ENCODE results near the gene MCM9.

MCM9 gene

DNA sequence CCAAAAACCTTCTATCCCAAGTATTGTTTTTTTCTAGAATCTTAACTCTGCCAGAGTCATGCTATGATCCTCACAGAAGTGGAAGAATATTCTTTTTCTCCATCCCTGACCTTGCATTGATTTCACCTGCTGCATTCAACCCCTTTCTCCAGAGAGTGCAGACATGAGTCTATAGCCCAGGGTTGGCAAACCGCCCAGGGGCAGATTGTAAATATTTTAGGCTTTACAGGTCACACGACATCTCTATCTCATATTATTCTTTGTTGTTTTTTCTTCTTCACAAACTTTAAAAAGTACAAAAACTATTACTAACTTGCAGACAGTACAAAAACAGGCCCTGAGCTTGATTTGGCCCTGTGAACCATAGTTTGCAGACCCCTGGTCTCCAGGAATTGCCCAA lies 153.1 kb downstream of the MCM9 start:
- no peaks in the 10 kb centered on the region for H3K9me3 ChIP-seq (ENCODE audit: control insufficient read depth in 1 of 2, low read length in 2 of 2)
- no peaks in the 10 kb centered on the region for H3K36me3 ChIP-seq (ENCODE audit: control insufficient read depth in 1 of 2, insufficient read depth in 2 of 2, low read length in 2 of 2)
- no peak overlapping the region for H3K27ac ChIP-seq (ENCODE audit: low read depth, low read length)
- no peaks in the 10 kb centered on the region for H3K27me3 ChIP-seq (ENCODE audit: control insufficient read depth in 1 of 2, insufficient read depth in 2 of 2, low read length in 2 of 2)
- no peaks in the 10 kb centered on the region for H3K4me1 ChIP-seq (ENCODE audit: control insufficient read depth in 1 of 2, insufficient read depth in 2 of 2, low read length in 2 of 2)
- H3K4me3 ChIP-seq (ENCODE audit: low read depth in 1 of 2, low read length in 2 of 2), result no peak overlapping the region
- no peak overlapping the region for H3K9ac ChIP-seq (ENCODE audit: low read depth in 1 of 2, low read length in 2 of 2)

DNA sequence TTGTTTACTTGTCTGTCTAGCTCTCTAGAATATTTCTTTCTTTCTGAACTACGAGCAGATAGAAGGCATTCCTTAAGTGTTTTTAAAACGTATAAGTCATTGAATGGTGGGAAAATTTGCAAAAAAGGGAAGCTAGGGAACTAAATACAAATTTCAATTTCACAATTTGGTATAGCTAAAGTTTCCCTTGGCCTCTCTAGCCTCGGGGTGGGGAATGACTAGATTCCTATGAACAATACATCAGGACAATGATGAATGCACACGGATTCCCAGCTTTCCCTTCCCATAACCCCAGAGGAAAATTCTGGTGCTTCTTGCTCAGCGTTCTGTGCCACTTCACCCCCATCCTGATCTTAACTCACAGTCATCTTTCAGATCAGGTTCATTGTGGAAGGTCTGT lies 154.3 kb downstream of the MCM9 start:
- H3K9me3 ChIP-seq (ENCODE audit: control insufficient read depth in 1 of 2, low read length in 2 of 2), result no peaks in the 10 kb centered on the region
- H3K27me3 ChIP-seq (ENCODE audit: control insufficient read depth in 1 of 2, insufficient read depth in 2 of 2, low read length in 2 of 2), result no peaks in the 10 kb centered on the region
- no peaks in the 10 kb centered on the region for H3K36me3 ChIP-seq (ENCODE audit: control insufficient read depth in 1 of 2, insufficient read depth in 2 of 2, low read length in 2 of 2)
- H3K9ac ChIP-seq (ENCODE audit: low read depth in 1 of 2, low read length in 2 of 2), result no peak overlapping the region
- H3K4me3 ChIP-seq (ENCODE audit: low read depth in 1 of 2, low read length in 2 of 2), result no peak overlapping the region
- H3K4me1 ChIP-seq (ENCODE audit: control insufficient read depth in 1 of 2, insufficient read depth in 2 of 2, low read length in 2 of 2), result no peaks in the 10 kb centered on the region
- H3K27ac ChIP-seq (ENCODE audit: low read depth, low read length), result no peak overlapping the region

DNA sequence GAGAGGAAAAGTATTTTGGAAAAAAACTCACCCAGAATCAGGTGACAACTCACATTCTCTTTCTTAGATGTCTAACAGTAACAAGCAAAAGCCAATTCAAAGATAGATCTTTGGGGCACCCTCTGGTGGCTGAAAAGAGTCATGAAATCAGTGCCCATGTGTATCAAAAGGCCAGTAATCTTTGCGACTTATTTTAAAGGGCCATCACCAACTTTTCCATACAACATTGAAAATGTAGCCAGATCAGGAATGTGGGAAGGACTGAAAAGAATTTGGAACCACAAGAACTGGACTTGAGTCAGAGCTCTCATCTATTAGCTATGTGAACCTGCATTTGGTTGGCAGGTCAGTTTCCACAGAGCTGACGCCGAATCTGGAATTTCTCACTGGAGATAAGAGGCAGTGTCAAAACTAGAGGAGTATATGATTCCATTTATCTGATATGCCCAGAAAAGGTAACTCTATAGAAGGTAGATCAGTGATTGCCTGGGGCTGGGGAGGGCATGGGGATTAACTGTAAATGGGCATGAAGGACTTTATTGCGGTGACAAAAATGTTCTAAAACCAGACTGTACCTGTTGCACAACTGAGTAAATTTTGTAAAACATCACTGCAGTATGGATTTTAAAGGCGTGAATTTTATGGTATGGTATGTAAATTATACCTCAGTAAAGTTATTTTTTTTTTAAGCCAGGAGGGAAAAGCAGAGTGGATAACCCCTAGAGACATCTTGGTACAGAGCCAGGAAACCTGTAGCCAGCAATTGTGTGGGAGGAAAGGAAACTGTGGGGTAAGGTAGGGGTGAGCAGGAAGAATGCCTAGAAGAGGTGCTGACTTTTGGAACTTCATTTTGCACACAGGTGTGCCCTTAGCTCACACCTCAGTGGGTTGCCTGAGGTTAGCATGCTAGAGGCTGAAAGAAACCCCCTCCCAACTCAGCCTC lies 158.1 kb downstream of the MCM9 start:
- no peak overlapping the region for H3K9ac ChIP-seq (ENCODE audit: low read depth in 1 of 2, low read length in 2 of 2)
- no peak overlapping the region for H3K4me3 ChIP-seq (ENCODE audit: low read depth in 1 of 2, low read length in 2 of 2)

GRCh38 chr6:118775381-118775780 lies 159.6 kb downstream of the MCM9 start:
- H3K27ac ChIP-seq (ENCODE audit: low read depth, low read length), result no peak overlapping the region
- H3K9ac ChIP-seq (ENCODE audit: low read depth in 1 of 2, low read length in 2 of 2), result no peak overlapping the region
- no peaks in the 10 kb centered on the region for H3K36me3 ChIP-seq (ENCODE audit: control insufficient read depth in 1 of 2, insufficient read depth in 2 of 2, low read length in 2 of 2)

More for the DNA sequence above, 158.1 kb downstream of the MCM9 start:
- no peaks in the 10 kb centered on the region for H3K27me3 ChIP-seq (ENCODE audit: control insufficient read depth in 1 of 2, insufficient read depth in 2 of 2, low read length in 2 of 2)
- no peak overlapping the region for H3K27ac ChIP-seq (ENCODE audit: low read depth, low read length)
- H3K9me3 ChIP-seq (ENCODE audit: control insufficient read depth in 1 of 2, low read length in 2 of 2), result no peaks in the 10 kb centered on the region
- no peaks in the 10 kb centered on the region for H3K4me1 ChIP-seq (ENCODE audit: control insufficient read depth in 1 of 2, insufficient read depth in 2 of 2, low read length in 2 of 2)
- no peaks in the 10 kb centered on the region for H3K36me3 ChIP-seq (ENCODE audit: control insufficient read depth in 1 of 2, insufficient read depth in 2 of 2, low read length in 2 of 2)

GRCh38 chr6:118774581-118774980 lies 160.4 kb downstream of the MCM9 start:
- no peaks in the 10 kb centered on the region for H3K27me3 ChIP-seq (ENCODE audit: control insufficient read depth in 1 of 2, insufficient read depth in 2 of 2, low read length in 2 of 2)
- H3K9ac ChIP-seq (ENCODE audit: low read depth in 1 of 2, low read length in 2 of 2), result no peak overlapping the region
- no peaks in the 10 kb centered on the region for H3K4me1 ChIP-seq (ENCODE audit: control insufficient read depth in 1 of 2, insufficient read depth in 2 of 2, low read length in 2 of 2)
- H3K36me3 ChIP-seq (ENCODE audit: control insufficient read depth in 1 of 2, insufficient read depth in 2 of 2, low read length in 2 of 2), result no peaks in the 10 kb centered on the region
- H3K9me3 ChIP-seq (ENCODE audit: control insufficient read depth in 1 of 2, low read length in 2 of 2), result no peaks in the 10 kb centered on the region
- H3K4me3 ChIP-seq (ENCODE audit: low read depth in 1 of 2, low read length in 2 of 2), result no peak overlapping the region
- H3K27ac ChIP-seq (ENCODE audit: low read depth, low read length), result no peak overlapping the region

More at GRCh38 chr6:118775381-118775780, 159.6 kb downstream of the MCM9 start:
- H3K4me1 ChIP-seq (ENCODE audit: control insufficient read depth in 1 of 2, insufficient read depth in 2 of 2, low read length in 2 of 2), result no peaks in the 10 kb centered on the region
- H3K4me3 ChIP-seq (ENCODE audit: low read depth in 1 of 2, low read length in 2 of 2), result no peak overlapping the region
- no peaks in the 10 kb centered on the region for H3K27me3 ChIP-seq (ENCODE audit: control insufficient read depth in 1 of 2, insufficient read depth in 2 of 2, low read length in 2 of 2)
- no peaks in the 10 kb centered on the region for H3K9me3 ChIP-seq (ENCODE audit: control insufficient read depth in 1 of 2, low read length in 2 of 2)

GRCh38 chr6:118772886-118773285 lies 162.1 kb downstream of the MCM9 start:
- Histone ChIP-seq H3K4me1 (ENCODE audit: control insufficient read depth in 1 of 2, insufficient read depth in 2 of 2, low read length in 2 of 2) (no peaks in the 10 kb centered on the region), H3K9me3 (ENCODE audit: control insufficient read depth in 1 of 2, low read length in 2 of 2) (no peaks in the 10 kb centered on the region), H3K27ac (ENCODE audit: low read depth, low read length) (no peak overlapping the region), H3K9ac (ENCODE audit: low read depth in 1 of 2, low read length in 2 of 2) (no peak overlapping the region), H3K27me3 (ENCODE audit: control insufficient read depth in 1 of 2, insufficient read depth in 2 of 2, low read length in 2 of 2) (no peaks in the 10 kb centered on the region), H3K4me3 (ENCODE audit: low read depth in 1 of 2, low read length in 2 of 2) (no peak overlapping the region), H3K36me3 (ENCODE audit: control insufficient read depth in 1 of 2, insufficient read depth in 2 of 2, low read length in 2 of 2) (no peaks in the 10 kb centered on the region)

- no peak overlapping the region for H3K9ac ChIP-seq (ENCODE audit: low read depth in 1 of 2, low read length in 2 of 2)
- no peak overlapping the region for H3K27ac ChIP-seq (ENCODE audit: low read depth, low read length)
- no peaks in the 10 kb centered on the region for H3K36me3 ChIP-seq (ENCODE audit: control insufficient read depth in 1 of 2, insufficient read depth in 2 of 2, low read length in 2 of 2)
- no peak overlapping the region for H3K4me3 ChIP-seq (ENCODE audit: low read depth in 1 of 2, low read length in 2 of 2)
- H3K4me1 ChIP-seq (ENCODE audit: control insufficient read depth in 1 of 2, insufficient read depth in 2 of 2, low read length in 2 of 2), result no peaks in the 10 kb centered on the region
- no peaks in the 10 kb centered on the region for H3K9me3 ChIP-seq (ENCODE audit: control insufficient read depth in 1 of 2, low read length in 2 of 2)
- no peaks in the 10 kb centered on the region for H3K27me3 ChIP-seq (ENCODE audit: control insufficient read depth in 1 of 2, insufficient read depth in 2 of 2, low read length in 2 of 2)
Observed at GRCh38 chr6:118771253-118771652, 163.7 kb downstream of the MCM9 start.

- H3K9me3 ChIP-seq (ENCODE audit: control insufficient read depth in 1 of 2, low read length in 2 of 2), result no peaks in the 10 kb centered on the region
- no peaks in the 10 kb centered on the region for H3K36me3 ChIP-seq (ENCODE audit: control insufficient read depth in 1 of 2, insufficient read depth in 2 of 2, low read length in 2 of 2)
- H3K4me3 ChIP-seq (ENCODE audit: low read depth in 1 of 2, low read length in 2 of 2), result no peak overlapping the region
- no peak overlapping the region for H3K27ac ChIP-seq (ENCODE audit: low read depth, low read length)
- no peaks in the 10 kb centered on the region for H3K4me1 ChIP-seq (ENCODE audit: control insufficient read depth in 1 of 2, insufficient read depth in 2 of 2, low read length in 2 of 2)
- H3K9ac ChIP-seq (ENCODE audit: low read depth in 1 of 2, low read length in 2 of 2), result no peak overlapping the region
- no peaks in the 10 kb centered on the region for H3K27me3 ChIP-seq (ENCODE audit: control insufficient read depth in 1 of 2, insufficient read depth in 2 of 2, low read length in 2 of 2)
Observed at GRCh38 chr6:118770835-118771234, 164.1 kb downstream of the MCM9 start.

DNA sequence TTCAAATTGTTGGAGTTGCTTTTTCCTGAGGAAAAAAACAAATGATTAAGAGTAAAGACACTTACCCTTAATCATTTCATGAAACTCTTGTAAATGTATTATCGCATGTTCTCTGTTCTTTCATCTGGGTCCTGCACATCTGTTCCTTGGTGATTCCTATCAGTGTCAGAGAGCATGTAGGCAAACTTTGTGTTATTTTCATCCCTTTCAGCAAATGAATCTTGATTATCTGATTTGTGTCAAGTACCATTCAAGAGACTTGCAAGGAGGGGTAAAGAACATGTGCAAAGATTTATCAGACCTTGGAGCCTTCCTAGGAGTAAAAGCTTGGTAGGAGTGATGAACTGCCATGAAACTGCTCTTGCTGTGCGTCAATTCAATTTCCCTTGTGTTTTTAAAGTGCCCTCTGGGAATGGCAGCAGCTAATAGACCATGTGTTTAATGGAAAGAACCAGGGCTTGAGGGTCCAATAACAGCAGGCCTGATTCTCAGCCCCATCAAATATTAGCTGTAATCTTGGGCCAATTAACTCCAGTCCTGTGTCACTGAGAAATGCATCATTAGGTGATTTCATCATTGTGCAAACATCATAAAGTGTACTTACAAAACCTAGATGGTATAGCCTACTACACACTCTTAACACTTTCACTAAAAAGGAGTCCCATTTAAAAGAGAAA lies 164.7 kb downstream of the MCM9 start:
- Histone ChIP-seq H3K4me1 (ENCODE audit: control insufficient read depth in 1 of 2, insufficient read depth in 2 of 2, low read length in 2 of 2) (no peaks in the 10 kb centered on the region), H3K27me3 (ENCODE audit: control insufficient read depth in 1 of 2, insufficient read depth in 2 of 2, low read length in 2 of 2) (no peaks in the 10 kb centered on the region), H3K9me3 (ENCODE audit: control insufficient read depth in 1 of 2, low read length in 2 of 2) (no peaks in the 10 kb centered on the region), H3K4me3 (ENCODE audit: low read depth in 1 of 2, low read length in 2 of 2) (no peak overlapping the region), H3K9ac (ENCODE audit: low read depth in 1 of 2, low read length in 2 of 2) (no peak overlapping the region), H3K27ac (ENCODE audit: low read depth, low read length) (no peak overlapping the region), H3K36me3 (ENCODE audit: control insufficient read depth in 1 of 2, insufficient read depth in 2 of 2, low read length in 2 of 2) (no peaks in the 10 kb centered on the region)

DNA sequence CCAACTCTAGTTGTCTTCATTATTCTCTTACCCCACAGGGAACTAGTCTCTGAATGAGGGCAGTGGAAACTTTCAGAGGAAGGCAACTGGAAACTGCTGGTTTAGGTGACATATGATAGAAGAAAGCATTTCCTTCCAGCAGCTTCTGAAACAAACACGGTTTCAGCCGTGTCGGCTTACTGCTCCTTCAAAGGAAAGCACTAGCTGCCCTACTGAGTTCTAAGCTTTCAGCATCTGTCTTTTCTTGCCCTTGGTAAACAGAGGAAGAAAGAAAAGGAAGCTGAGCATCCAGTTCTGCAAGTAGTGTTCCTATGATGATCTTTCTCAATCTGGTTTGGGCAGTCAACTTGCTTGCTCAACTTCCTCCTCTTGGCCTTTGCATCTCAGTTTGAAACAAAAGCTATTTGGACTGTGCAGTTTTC lies 166.0 kb downstream of the MCM9 start:
- Histone ChIP-seq H3K9ac (ENCODE audit: low read depth in 1 of 2, low read length in 2 of 2) (no peak overlapping the region), H3K4me1 (ENCODE audit: control insufficient read depth in 1 of 2, insufficient read depth in 2 of 2, low read length in 2 of 2) (no peaks in the 10 kb centered on the region), H3K27me3 (ENCODE audit: control insufficient read depth in 1 of 2, insufficient read depth in 2 of 2, low read length in 2 of 2) (no peaks in the 10 kb centered on the region), H3K27ac (ENCODE audit: low read depth, low read length) (no peak overlapping the region), H3K9me3 (ENCODE audit: control insufficient read depth in 1 of 2, low read length in 2 of 2) (no peaks in the 10 kb centered on the region), H3K4me3 (ENCODE audit: low read depth in 1 of 2, low read length in 2 of 2) (no peak overlapping the region), H3K36me3 (ENCODE audit: control insufficient read depth in 1 of 2, insufficient read depth in 2 of 2, low read length in 2 of 2) (no peaks in the 10 kb centered on the region)
